ENCODE results near the gene CHCT1. TPM values are rescaled to one million over a fixed set of nuclear protein-coding genes. Genes with fewer than 3 reads are reported as not detected.

The CHCT1 gene
- total RNA-seq, 4 donors from 2014 or later = not detected

DNA sequence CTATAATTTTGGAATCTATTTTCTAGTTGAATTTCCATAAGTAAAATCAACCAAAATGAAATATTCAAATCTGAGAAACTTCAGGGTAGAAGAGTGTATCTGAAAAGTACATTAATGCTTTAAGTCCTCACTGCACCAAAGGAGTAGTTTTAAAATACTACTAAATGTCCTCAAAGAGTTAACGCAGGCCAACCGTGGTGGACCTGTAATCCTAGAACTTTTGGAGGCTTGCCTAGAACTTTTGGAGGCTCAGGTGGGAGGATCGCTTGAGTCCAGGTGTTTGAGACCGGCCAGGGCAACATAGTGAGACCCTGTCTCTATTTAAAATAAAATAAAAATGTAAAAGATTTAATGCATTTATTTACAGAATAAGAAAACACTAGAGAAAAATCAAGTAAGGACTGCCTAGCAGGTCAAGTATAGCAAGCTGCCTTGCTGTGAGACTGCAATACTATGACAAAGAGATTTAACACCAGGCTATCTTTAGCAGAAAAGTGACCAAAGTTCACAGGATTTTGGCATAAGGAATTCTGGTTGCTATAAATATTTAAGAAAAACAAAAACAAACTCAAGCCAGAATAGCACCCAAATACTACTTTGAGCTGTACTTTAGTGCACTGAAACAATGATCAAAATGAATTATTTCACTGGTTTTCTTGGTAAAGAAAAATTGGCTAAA is 41.0 kb downstream of the CHCT1 start:
- Histone ChIP-seq H3K4me3 (no peak overlapping the region), H3K27ac (no peak overlapping the region), H3K27me3 (no peaks in the 10 kb centered on the region), H3K4me1 (no peaks in the 10 kb centered on the region), H3K9me3 (no peaks in the 10 kb centered on the region), H3K36me3 (no peaks in the 10 kb centered on the region)
- intact Hi-C loops (cut with DNase I; ENCODE audit: low total_unique reads) = no loop called here
- no peak for DNase-seq
- TF ChIP-seq POLR2A (IDR thresholded peaks at IDR 0.05) = no peak
- TF ChIP-seq, protein P1, sequence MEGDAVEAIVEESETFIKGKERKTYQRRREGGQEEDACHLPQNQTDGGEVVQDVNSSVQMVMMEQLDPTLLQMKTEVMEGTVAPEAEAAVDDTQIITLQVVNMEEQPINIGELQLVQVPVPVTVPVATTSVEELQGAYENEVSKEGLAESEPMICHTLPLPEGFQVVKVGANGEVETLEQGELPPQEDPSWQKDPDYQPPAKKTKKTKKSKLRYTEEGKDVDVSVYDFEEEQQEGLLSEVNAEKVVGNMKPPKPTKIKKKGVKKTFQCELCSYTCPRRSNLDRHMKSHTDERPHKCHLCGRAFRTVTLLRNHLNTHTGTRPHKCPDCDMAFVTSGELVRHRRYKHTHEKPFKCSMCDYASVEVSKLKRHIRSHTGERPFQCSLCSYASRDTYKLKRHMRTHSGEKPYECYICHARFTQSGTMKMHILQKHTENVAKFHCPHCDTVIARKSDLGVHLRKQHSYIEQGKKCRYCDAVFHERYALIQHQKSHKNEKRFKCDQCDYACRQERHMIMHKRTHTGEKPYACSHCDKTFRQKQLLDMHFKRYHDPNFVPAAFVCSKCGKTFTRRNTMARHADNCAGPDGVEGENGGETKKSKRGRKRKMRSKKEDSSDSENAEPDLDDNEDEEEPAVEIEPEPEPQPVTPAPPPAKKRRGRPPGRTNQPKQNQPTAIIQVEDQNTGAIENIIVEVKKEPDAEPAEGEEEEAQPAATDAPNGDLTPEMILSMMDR (IDR thresholded peaks at IDR 0.05) = no peak

DNA sequence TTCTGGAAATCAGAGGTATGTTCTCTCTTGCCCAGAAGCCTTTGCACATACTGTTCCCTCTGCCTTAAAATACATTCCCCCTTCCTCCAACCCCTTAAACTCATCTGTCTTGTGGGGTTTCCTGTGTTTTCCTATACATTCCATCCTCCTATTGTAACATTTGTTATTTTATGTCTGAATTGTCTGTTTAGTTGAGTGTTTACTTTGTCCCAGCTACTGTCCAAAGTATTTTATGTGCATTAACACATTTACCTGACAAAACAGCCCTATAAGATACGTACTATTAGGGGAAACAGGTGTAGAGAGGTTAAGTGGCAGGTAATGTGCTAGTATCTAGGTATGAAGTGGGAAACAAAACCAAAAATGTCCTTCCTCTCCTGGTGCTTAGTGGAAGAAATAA is 42.1 kb downstream of the CHCT1 start:
- Histone ChIP-seq H3K36me3 (no peaks in the 10 kb centered on the region), H3K27ac (no peak overlapping the region), H3K4me3 (no peak overlapping the region), H3K4me1 (no peaks in the 10 kb centered on the region), H3K9me3 (no peaks in the 10 kb centered on the region), H3K27me3 (no peaks in the 10 kb centered on the region)
- no peak for DNase-seq
- TF ChIP-seq, protein P1 (IDR thresholded peaks at IDR 0.05) = no peak
- intact Hi-C loops (cut with DNase I; ENCODE audit: low total_unique reads) = no loop called here

DNA sequence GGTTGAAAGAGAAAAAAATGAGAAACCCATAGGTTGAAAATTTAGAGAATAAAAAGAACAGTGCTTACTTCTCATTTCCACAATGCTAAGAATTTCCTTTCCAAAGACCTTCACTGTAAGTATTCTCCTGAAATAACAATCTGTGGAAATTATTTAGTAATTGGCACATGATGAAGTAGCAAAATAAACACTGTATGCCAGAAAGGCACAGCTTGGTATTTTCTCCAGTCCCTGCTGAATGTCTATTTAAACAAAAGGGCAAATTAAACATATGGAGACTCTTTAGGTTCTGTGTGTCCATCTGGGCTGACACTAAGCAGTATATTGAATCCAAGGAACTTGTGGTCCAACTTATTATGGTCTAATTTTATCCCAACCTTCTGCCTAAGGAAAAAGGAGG is 46.1 kb downstream of the CHCT1 start:
- DNase-seq = no peak
- H3K4me3 ChIP-seq = no peak overlapping the region
- no peak overlapping the region for H3K27ac ChIP-seq
- H3K36me3 ChIP-seq = no peaks in the 10 kb centered on the region
- TF ChIP-seq, protein P1 (IDR thresholded peaks at IDR 0.05) = no peak
- TF ChIP-seq POLR2A (IDR thresholded peaks at IDR 0.05) = no peak
- intact Hi-C loops (cut with DNase I; ENCODE audit: low total_unique reads) = no loop called here
- H3K4me1 ChIP-seq = peaks cover 0 to 10% of the 10 kb centered on the region in 2 donors
- H3K9me3 ChIP-seq = no peaks in the 10 kb centered on the region
- H3K27me3 ChIP-seq = no peaks in the 10 kb centered on the region

DNA sequence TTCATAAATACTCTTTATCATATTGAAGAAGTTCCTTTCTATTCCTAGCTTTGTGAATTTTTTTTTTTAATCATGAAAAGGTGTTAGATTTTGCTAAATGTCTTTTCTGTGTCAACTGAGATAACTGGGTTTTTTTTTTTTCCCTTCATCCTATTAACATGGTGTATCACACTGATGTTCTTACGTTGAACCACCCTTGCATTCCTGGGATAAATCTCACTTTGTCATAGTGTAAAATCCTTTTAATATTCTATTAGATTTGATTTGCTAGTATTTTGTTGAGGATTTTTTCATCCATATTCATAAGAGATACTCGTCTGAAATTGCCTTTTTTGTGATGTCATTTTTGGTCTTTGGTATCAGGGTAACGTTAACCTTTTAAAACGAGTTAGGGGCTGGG is 49.2 kb downstream of the CHCT1 start:
- Histone ChIP-seq H3K4me1 (peaks cover 0 to 10% of the 10 kb centered on the region in 2 donors), H3K27me3 (no peaks in the 10 kb centered on the region), H3K27ac (no peak overlapping the region), H3K9me3 (no peaks in the 10 kb centered on the region), H3K4me3 (no peak overlapping the region), H3K36me3 (no peaks in the 10 kb centered on the region)
- TF ChIP-seq POLR2A (IDR thresholded peaks at IDR 0.05) = no peak
- TF ChIP-seq, protein P1 (IDR thresholded peaks at IDR 0.05) = no peak
- intact Hi-C loops (cut with DNase I; ENCODE audit: low total_unique reads) = no loop called here
- no peak for DNase-seq

DNA sequence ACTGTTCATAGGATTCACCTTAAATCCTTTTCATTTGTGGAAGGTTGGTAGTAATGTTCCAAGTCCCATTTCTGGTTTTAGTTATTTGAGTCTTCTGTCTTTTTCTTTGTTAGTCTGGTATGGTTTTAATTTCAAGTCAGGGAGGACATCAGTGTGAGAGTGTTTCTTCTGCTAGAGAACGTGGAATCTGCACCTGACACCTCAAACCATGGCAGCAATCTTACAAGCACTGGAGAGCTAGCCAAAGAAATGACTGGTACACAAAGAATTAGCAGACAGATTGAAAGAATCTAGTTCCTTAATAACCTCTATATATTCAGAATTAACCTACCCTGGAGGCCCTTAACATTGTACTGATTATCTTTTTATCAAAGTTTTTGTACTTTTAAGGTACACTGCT is 50.2 kb downstream of the CHCT1 start:
- Histone ChIP-seq H3K36me3 (no peaks in the 10 kb centered on the region), H3K9me3 (no peaks in the 10 kb centered on the region), H3K27ac (no peak overlapping the region), H3K4me1 (peaks cover 0 to 10% of the 10 kb centered on the region in 2 donors), H3K4me3 (no peak overlapping the region), H3K27me3 (no peaks in the 10 kb centered on the region)
- intact Hi-C loops (cut with DNase I; ENCODE audit: low total_unique reads) = no loop called here
- TF ChIP-seq, protein P1 (IDR thresholded peaks at IDR 0.05) = no peak
- TF ChIP-seq POLR2A (IDR thresholded peaks at IDR 0.05) = no peak
- DNase-seq = no peak
